Neuronal stem cell (in vitro differentiated cells): ENCODE data around the gene PPP1CA.

Experiments
- DNase-seq: peaks from one replicate; pipeline ENCODE4 v3.0.0-alpha.2; 2013; ENCODE audit warnings: low spot score
- H2AFZ ChIP-seq: one replicate; pipeline ENCODE4 v1.6.1; 2013; ENCODE audit warnings: mild to moderate bottlenecking, low read length, inconsistent platforms
- H2AK5ac ChIP-seq: 2 replicates; pipeline ENCODE4 v1.6.1; 2013; ENCODE audit warnings: low read depth, mild to moderate bottlenecking, inconsistent platforms, low read length, moderate library complexity, mixed read lengths
- H2BK120ac ChIP-seq: 2 replicates; pipeline ENCODE4 v1.6.1; 2013; ENCODE audit warnings: low read depth, mild to moderate bottlenecking, inconsistent platforms, low read length, moderate library complexity, mixed read lengths
- H2BK12ac ChIP-seq: one replicate; pipeline ENCODE4 v1.6.1; 2013; ENCODE audit warnings: low read length, inconsistent platforms
- H2BK15ac ChIP-seq: 2 replicates; pipeline ENCODE4 v1.6.1; 2013; ENCODE audit warnings: mild to moderate bottlenecking, low read length, inconsistent platforms, mixed read lengths
- H2BK5ac ChIP-seq: one replicate; pipeline ENCODE4 v1.6.1; 2013; ENCODE audit warnings: inconsistent platforms, mild to moderate bottlenecking, low read length, moderate library complexity
- H3K14ac ChIP-seq: one replicate; pipeline ENCODE4 v1.6.1; 2013; ENCODE audit warnings: low read length, inconsistent platforms
- H3K18ac ChIP-seq: 2 replicates; pipeline ENCODE4 v1.6.1; 2013; ENCODE audit warnings: low read length, inconsistent platforms
- H3K23ac ChIP-seq: 2 replicates; pipeline ENCODE4 v1.6.1; 2013; ENCODE audit warnings: low read depth, mild to moderate bottlenecking, mixed read lengths, low read length, inconsistent platforms; ENCODE audit not compliant: poor library complexity
- H3K27ac ChIP-seq: replicated peaks from 3 replicates; pipeline ENCODE4 v1.5.1; 2013; ENCODE audit warnings: low read length, inconsistent platforms
- H3K27me3 ChIP-seq, 3 experiments: 2 replicates each; pipeline ENCODE4 v1.6.1; 2013; ENCODE audit warnings: low read length in 3 of 3, mild to moderate bottlenecking in 2 of 3, inconsistent platforms in 1 of 3, low read depth in 1 of 3, mixed read lengths in 1 of 3, moderate library complexity in 1 of 3; ENCODE audit not compliant: control insufficient read depth in 3 of 3, insufficient read depth in 3 of 3
- H3K36me3 ChIP-seq, 2 donors: replicated peaks in 1 of 2; 2 replicates each; pipeline ENCODE4 v1.6.1; 2013; ENCODE audit warnings: low read length in 2 of 2; ENCODE audit not compliant: control insufficient read depth in 2 of 2, insufficient read depth in 2 of 2
- H3K4ac ChIP-seq: 2 replicates; pipeline ENCODE4 v1.6.1; 2013; ENCODE audit warnings: inconsistent platforms, mild to moderate bottlenecking, low read length, moderate library complexity
- H3K4me1 ChIP-seq, 2 donors: 1 replicate in 1 of 2; 2 replicates in 1 of 2; pipeline ENCODE4 v1.6.1; 2013; ENCODE audit warnings: low read length in 2 of 2, low read depth in 1 of 2; ENCODE audit not compliant: control insufficient read depth in 2 of 2, insufficient read depth in 1 of 2
- H3K4me2 ChIP-seq: one replicate; pipeline ENCODE4 v1.6.1; 2013; ENCODE audit warnings: mild to moderate bottlenecking, low read length, inconsistent platforms; ENCODE audit not compliant: insufficient read depth, poor library complexity, severe bottlenecking
- H3K4me3 ChIP-seq, 2 donors: 2 replicates each; pipeline ENCODE4 v1.5.1; 2013; ENCODE audit warnings: low read length in 2 of 2, mild to moderate bottlenecking in 2 of 2, inconsistent platforms in 1 of 2, moderate library complexity in 1 of 2
- H3K79me1 ChIP-seq: one replicate; pipeline ENCODE4 v1.6.1; 2013; ENCODE audit warnings: low read depth, mild to moderate bottlenecking, inconsistent platforms, low read length, moderate library complexity
- H3K9ac ChIP-seq: one replicate; pipeline ENCODE4 v1.6.1; 2013; ENCODE audit warnings: mild to moderate bottlenecking, low read depth, low read length, inconsistent platforms; ENCODE audit not compliant: poor library complexity
- H3K9me3 ChIP-seq, 2 donors: replicated peaks in 1 of 2; 2 replicates each; pipeline versions ENCODE3 to v1.6.1; 2013; ENCODE audit warnings: low read length in 2 of 2, mild to moderate bottlenecking in 2 of 2, inconsistent platforms in 1 of 2, low read depth in 1 of 2, mixed read lengths in 1 of 2, moderate library complexity in 1 of 2; ENCODE audit not compliant: control insufficient read depth in 2 of 2, insufficient read depth in 1 of 2
- H4K8ac ChIP-seq: one replicate; pipeline ENCODE4 v1.6.1; 2013; ENCODE audit warnings: low read depth, mild to moderate bottlenecking, inconsistent platforms, low read length, moderate library complexity
- H4K91ac ChIP-seq: one replicate; pipeline ENCODE4 v1.6.1; 2013; ENCODE audit warnings: low read length, low read depth, mild to moderate bottlenecking, inconsistent platforms; ENCODE audit not compliant: poor library complexity
- WGBS, 2 donors: extraction: QIAGEN DNeasy Blood & Tissue Kit; methylation state at CpG; one replicate each; pipeline ENCODE4 v1.1.7; 2013; ENCODE audit warnings: missing lambda C conversion rate in 2 of 2, mixed read lengths in 1 of 2; ENCODE audit not compliant: insufficient read length in 2 of 2, insufficient replicate concordance in 1 of 2; ENCODE audit errors: extremely low coverage in 2 of 2; 5-methylcytosine and 5-hydroxymethylcytosine counted together

The PPP1CA gene

GRCh38 chr11:67435727-67436458, 34.2 kb upstream of the PPP1CA start:
- no peak overlapping the region for H4K91ac ChIP-seq
- H2AK5ac ChIP-seq, result no peak overlapping the region
- no peak overlapping the region for H3K27ac ChIP-seq
- H3K9ac ChIP-seq, result peak overlapping the region; percentile 70
- no peak overlapping the region for H4K8ac ChIP-seq
- no peak overlapping the region for H3K4ac ChIP-seq
- peak overlapping the region; percentile 93 for H3K23ac ChIP-seq
- H3K4me1 ChIP-seq, result no peaks in the 10 kb centered on the region
- peaks cover 2% of the 10 kb centered on the region for H3K79me1 ChIP-seq
- peaks cover 38 to 82% of the 10 kb centered on the region in 2 donors for H3K36me3 ChIP-seq
- no peaks in the 10 kb centered on the region for H3K9me3 ChIP-seq
- no peak overlapping the region for H3K18ac ChIP-seq
- no peak overlapping the region for H2BK15ac ChIP-seq
- H2BK12ac ChIP-seq, result no peak overlapping the region
- H2BK5ac ChIP-seq, result no peak overlapping the region
- no peak overlapping the region for H3K4me2 ChIP-seq
- H3K14ac ChIP-seq, result no peak overlapping the region
- WGBS, 2 donors, result no CpG with 5 or more reads among the region's 38 CpGs
- peaks cover 0 to 1% (median 0%) of the 10 kb centered on the region in 3 experiments for H3K27me3 ChIP-seq
- no peak for DNase-seq
- H2BK120ac ChIP-seq, result no peak overlapping the region
- H2AFZ ChIP-seq, result no peak overlapping the region
- peak overlapping the region in 1 of 2 donors; percentile 6 for H3K4me3 ChIP-seq

- Histone ChIP-seq H4K91ac (no peak overlapping the region), H3K9me3 (no peaks in the 10 kb centered on the region), H3K79me1 (peaks cover 2% of the 10 kb centered on the region), H2BK15ac (no peak overlapping the region), H2BK12ac (no peak overlapping the region), H3K23ac (no peak overlapping the region), H4K8ac (no peak overlapping the region), H3K4me1 (no peaks in the 10 kb centered on the region), H3K14ac (no peak overlapping the region), H3K18ac (no peak overlapping the region), H3K4me2 (no peak overlapping the region), H3K4me3 (peak overlapping the region in 1 of 2 donors; percentile 6), H3K27ac (no peak overlapping the region), H3K36me3 (peaks cover 39 to 79% of the 10 kb centered on the region in 2 donors), H3K9ac (no peak overlapping the region), H2AK5ac (no peak overlapping the region), H3K4ac (no peak overlapping the region), H2BK120ac (no peak overlapping the region), H2AFZ (no peak overlapping the region), H2BK5ac (no peak overlapping the region), H3K27me3 (peaks cover 0 to 1% (median 0%) of the 10 kb centered on the region in 3 experiments)
- no peak for DNase-seq
- no CpG with 5 or more reads among the region's 26 CpGs for WGBS, 2 donors
Observed at GRCh38 chr11:67435031-67435726, 33.5 kb upstream of the PPP1CA start.

- Histone ChIP-seq H2BK15ac (no peak overlapping the region), H3K4me2 (no peak overlapping the region), H3K14ac (no peak overlapping the region), H2BK120ac (no peak overlapping the region), H2AFZ (no peak overlapping the region), H3K36me3 (peaks cover 37 to 78% of the 10 kb centered on the region in 2 donors), H3K23ac (peak overlapping the region; percentile 31), H3K18ac (no peak overlapping the region), H3K4me3 (no peak overlapping the region), H3K4ac (peak overlapping the region; percentile 53), H2BK12ac (peak overlapping the region; percentile 73), H3K4me1 (peaks cover under 1 to 1% of the 10 kb centered on the region in 2 donors), H3K9me3 (no peaks in the 10 kb centered on the region), H3K79me1 (peaks cover 2% of the 10 kb centered on the region), H4K91ac (no peak overlapping the region), H2BK5ac (peak overlapping the region; percentile 35), H4K8ac (no peak overlapping the region), H3K27ac (no peak overlapping the region), H3K9ac (peak overlapping the region; percentile 44), H2AK5ac (peak overlapping the region; percentile 13), H3K27me3 (peaks cover 0 to under 1% (median 0%) of the 10 kb centered on the region in 3 experiments)
- no peak for DNase-seq
- WGBS, 2 donors, result no CpG with 5 or more reads among the region's 23 CpGs
Observed at GRCh38 chr11:67434395-67434881, 32.8 kb upstream of the PPP1CA start.
